MG63 (cell line): ENCODE measurements around the gene STPG2. TPM values are rescaled to one million over a fixed set of nuclear protein-coding genes. Genes with fewer than 3 reads are reported as not detected.
"Not testable (repeated sequence)": the region's sequence is repeated elsewhere in the genome, so short reads cannot be mapped to it uniquely, and the experiment has no call there.

Source experiments
- DNase-seq: peaks from one replicate; pipeline ENCODE4 v3.0.0-alpha.2; 2020
- H3K27me3 ChIP-seq: fragments of 250-450 bp; sonication (Bioruptor Pico); 2 replicates; pipeline ENCODE4 v1.5.1; 2020; ENCODE audit warnings: mild to moderate bottlenecking, moderate library complexity
- H3K36me3 ChIP-seq: fragments of 250-450 bp; sonication (Bioruptor Pico); 2 replicates; pipeline ENCODE4 v1.5.1; 2020; ENCODE audit warnings: mild to moderate bottlenecking, moderate library complexity
- H3K4me3 ChIP-seq: fragments of 250-450 bp; sonication (Bioruptor Pico); 2 replicates; pipeline ENCODE4 v1.5.1; 2020; ENCODE audit warnings: mild to moderate bottlenecking, moderate library complexity
- H3K9me3 ChIP-seq: fragments of 250-450 bp; sonication (Bioruptor Pico); 2 replicates; pipeline ENCODE4 v1.5.1; 2020; ENCODE audit warnings: mild to moderate bottlenecking, moderate library complexity
- total RNA-seq: library from RNA; depleted of rRNA; stranded (reverse); fragments of >200 nt; shearing (Covaris generic); gene quantifications from 2 replicates; pipeline ENCODE4 v1.2.3, GENCODE V29; 2014; ENCODE audit warnings: low replicate concordance

STPG2 gene
- total RNA-seq, 1 experiment from 2014 or later = not detected

DNA sequence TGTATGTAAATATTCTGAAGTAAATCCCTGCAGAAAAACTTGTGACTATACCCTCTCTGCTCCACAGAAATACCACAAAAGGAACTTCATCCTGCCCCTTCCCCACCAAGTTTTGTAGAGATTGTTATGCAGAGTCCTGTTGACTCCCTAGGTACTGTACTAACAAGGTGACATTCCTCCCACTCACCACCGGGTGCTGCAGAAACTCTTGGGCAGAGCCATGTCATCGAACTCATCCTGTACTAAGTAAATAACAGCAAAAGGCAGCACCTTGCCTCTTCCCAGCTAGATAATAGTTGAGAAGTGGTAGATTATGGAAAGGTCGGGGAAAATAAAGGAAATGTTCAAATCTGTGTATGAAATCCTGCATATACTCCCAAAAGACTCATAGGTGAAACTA, 233.3 kb downstream of the STPG2 start:
- Histone ChIP-seq H3K9me3 (no peaks in the 10 kb centered on the region), H3K4me3 (no peak overlapping the region), H3K36me3 (no peaks in the 10 kb centered on the region), H3K27me3 (no peaks in the 10 kb centered on the region)
- no peak for DNase-seq

GRCh38 chr4:97903436-97904189, 239.7 kb downstream of the STPG2 start:
- H3K4me3 ChIP-seq, H3K36me3 ChIP-seq, DNase-seq, H3K9me3 ChIP-seq, H3K27me3 ChIP-seq: not testable (repeated sequence)

DNA sequence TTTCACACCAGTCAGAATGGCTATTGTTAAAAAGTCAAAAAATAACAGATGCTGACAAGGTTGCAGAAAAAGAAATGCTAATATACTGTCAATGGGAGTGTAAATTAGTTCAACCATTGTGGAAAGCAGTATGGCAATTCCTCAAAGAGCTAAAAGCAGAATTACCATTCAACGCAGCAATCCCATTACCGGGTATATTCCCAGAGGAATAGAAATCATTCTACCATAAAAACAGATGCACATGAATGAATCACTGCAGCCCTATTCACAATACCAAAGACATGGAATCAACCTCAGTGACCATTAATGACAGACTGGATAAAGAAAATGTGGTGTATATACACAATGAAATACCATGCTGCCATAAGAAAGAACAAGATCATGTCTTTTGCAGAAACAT, 243.0 kb downstream of the STPG2 start:
- Histone ChIP-seq H3K27me3 (no peaks in the 10 kb centered on the region), H3K9me3 (no peaks in the 10 kb centered on the region), H3K4me3 (no peak overlapping the region), H3K36me3 (no peaks in the 10 kb centered on the region)
- DNase-seq = no peak

GRCh38 chr4:97892592-97893266, 250.5 kb downstream of the STPG2 start:
- H3K4me3 ChIP-seq = no peak overlapping the region
- H3K9me3 ChIP-seq = no peaks in the 10 kb centered on the region
- no peak for DNase-seq
- H3K27me3 ChIP-seq = no peaks in the 10 kb centered on the region
- no peaks in the 10 kb centered on the region for H3K36me3 ChIP-seq

GRCh38 chr4:97879942-97880341, 263.3 kb downstream of the STPG2 start:
- DNase-seq = no peak
- no peaks in the 10 kb centered on the region for H3K27me3 ChIP-seq
- H3K36me3 ChIP-seq = no peaks in the 10 kb centered on the region
- H3K4me3 ChIP-seq = no peak overlapping the region
- H3K9me3 ChIP-seq = no peaks in the 10 kb centered on the region

GRCh38 chr4:97868097-97868496, 275.2 kb downstream of the STPG2 start:
- Histone ChIP-seq H3K36me3 (no peaks in the 10 kb centered on the region), H3K9me3 (no peaks in the 10 kb centered on the region), H3K4me3 (no peak overlapping the region), H3K27me3 (no peaks in the 10 kb centered on the region)
- DNase-seq = no peak

GRCh38 chr4:97867557-97868091, 275.7 kb downstream of the STPG2 start:
- H3K9me3 ChIP-seq = no peaks in the 10 kb centered on the region
- no peaks in the 10 kb centered on the region for H3K27me3 ChIP-seq
- no peak overlapping the region for H3K4me3 ChIP-seq
- H3K36me3 ChIP-seq = no peaks in the 10 kb centered on the region
- DNase-seq = no peak

DNA sequence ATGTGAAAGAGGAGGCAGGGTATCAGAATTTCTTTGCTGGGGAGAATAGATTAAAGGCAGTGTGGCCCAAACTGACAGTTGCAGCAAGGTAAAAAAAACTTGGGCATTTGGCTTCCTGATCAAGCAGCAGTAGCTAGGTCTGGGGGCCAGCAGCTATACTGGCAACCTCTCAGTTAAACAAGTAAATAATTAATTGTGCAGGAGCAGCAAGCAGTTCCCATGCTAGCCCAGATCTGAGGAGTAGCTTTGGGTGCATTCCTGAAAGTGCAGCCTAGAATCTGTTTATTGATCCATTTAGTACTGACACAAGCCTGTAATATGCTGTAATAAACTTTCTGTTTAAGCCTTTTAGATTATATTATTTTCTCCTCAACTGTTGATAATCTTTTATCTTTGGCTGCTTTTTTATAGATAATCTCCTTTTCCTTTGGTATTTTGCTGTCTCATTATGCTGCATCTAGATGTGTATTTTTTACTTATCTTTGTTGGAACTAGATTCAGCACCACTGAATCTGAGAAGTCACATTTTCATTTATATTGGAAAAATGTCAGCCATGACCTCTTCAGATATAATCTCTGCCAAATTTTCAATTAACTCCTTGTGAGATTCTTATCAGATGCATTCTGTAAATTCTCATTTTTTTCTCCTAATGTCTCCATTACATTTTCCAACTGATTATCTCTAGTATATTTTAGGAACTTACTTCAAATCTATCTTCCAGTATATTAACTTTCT, 276.3 kb downstream of the STPG2 start:
- Histone ChIP-seq H3K36me3 (no peaks in the 10 kb centered on the region), H3K4me3 (no peak overlapping the region), H3K9me3 (no peaks in the 10 kb centered on the region), H3K27me3 (no peaks in the 10 kb centered on the region)
- no peak for DNase-seq

DNA sequence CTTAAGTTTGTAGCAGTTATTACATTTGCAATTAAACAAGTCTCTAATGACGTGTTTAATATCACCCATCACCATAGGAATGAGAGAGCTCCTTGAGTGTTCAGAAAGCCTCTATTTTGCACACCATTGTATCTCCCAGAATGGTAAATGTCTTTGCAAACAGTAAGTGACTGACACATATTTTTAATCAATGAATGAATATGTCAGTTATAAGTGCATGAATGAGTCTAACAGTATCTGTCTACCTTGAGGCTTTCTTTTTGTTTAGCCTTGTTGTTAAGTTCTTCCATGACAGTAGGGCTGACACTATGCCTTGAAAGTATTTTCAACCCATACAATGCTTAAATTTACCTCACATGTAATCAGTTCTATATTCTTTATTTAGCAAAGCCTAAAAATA, 292.2 kb downstream of the STPG2 start:
- Histone ChIP-seq H3K4me3 (no peak overlapping the region), H3K27me3 (no peaks in the 10 kb centered on the region), H3K9me3 (no peaks in the 10 kb centered on the region), H3K36me3 (no peaks in the 10 kb centered on the region)
- DNase-seq = no peak

DNA sequence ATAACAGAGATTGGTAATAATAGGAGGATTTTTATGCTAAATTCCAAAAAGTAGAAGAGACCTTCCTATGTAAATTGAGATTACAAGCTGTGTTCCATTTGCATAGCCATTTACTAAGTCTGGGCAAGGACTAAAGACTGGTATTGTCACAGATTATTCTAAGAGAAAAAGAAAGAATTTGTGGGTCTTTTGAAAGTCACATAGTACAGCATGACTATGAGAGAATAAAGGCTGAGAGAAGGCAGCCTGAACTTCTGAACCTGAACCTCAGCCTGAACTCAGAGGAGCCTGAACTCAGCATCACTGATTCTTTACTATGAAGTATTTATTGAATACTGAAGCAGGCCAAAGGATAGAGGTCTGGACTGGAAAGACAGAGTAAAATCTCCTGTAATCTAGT, 297.5 kb downstream of the STPG2 start:
- no peaks in the 10 kb centered on the region for H3K27me3 ChIP-seq
- no peaks in the 10 kb centered on the region for H3K36me3 ChIP-seq
- no peak overlapping the region for H3K4me3 ChIP-seq
- no peak for DNase-seq
- no peaks in the 10 kb centered on the region for H3K9me3 ChIP-seq

DNA sequence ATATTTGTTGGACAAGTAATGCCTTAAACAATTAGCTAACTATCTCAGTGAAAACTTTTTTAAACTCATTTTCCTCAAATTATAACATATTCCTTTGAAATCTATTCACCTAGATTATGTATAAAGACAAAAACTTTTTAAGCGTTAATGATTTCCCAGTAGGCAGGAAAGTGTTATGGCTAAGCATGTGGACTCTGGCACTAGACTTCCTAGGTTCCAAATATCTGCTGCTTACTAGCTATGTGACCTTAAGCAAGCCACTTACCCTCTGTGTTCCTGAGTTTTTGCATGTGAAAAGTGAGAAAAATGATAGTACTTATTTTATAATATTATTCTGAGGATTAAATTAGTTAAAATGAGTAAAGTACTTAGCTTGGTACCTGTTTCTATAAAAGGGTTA, 301.8 kb downstream of the STPG2 start:
- Histone ChIP-seq H3K36me3 (no peaks in the 10 kb centered on the region), H3K27me3 (no peaks in the 10 kb centered on the region), H3K4me3 (no peak overlapping the region), H3K9me3 (no peaks in the 10 kb centered on the region)
- no peak for DNase-seq

GRCh38 chr4:97836662-97837061, 306.6 kb downstream of the STPG2 start:
- Histone ChIP-seq H3K4me3 (no peak overlapping the region), H3K9me3 (no peaks in the 10 kb centered on the region), H3K27me3 (no peaks in the 10 kb centered on the region), H3K36me3 (no peaks in the 10 kb centered on the region)
- DNase-seq = no peak

DNA sequence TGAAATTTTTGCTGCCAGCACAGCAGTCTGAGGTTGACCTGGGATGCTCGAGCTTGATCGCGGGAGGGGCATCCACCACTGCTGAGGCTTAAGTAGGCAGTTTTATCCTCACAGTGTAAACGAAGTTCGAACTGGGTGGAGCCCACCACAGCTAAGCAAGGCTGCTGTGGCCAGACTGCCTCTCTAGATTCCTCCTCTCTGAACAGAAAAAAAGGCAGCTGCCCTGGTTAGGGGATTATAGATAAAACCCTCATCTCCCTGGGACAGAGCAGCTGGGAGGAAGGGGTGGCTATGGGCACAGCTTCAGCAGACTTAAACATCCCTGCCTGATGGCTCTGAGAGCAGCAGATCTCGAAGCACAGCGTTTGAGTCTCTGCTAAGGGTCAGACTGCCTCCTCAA, 314.6 kb downstream of the STPG2 start:
- DNase-seq = no peak
- Histone ChIP-seq H3K27me3 (no peaks in the 10 kb centered on the region), H3K36me3 (no peaks in the 10 kb centered on the region), H3K4me3 (no peak overlapping the region), H3K9me3 (no peaks in the 10 kb centered on the region)

GRCh38 chr4:97819294-97819693, 324.0 kb downstream of the STPG2 start:
- Histone ChIP-seq H3K9me3 (no peaks in the 10 kb centered on the region), H3K4me3 (no peak overlapping the region), H3K27me3 (no peaks in the 10 kb centered on the region), H3K36me3 (no peaks in the 10 kb centered on the region)
- no peak for DNase-seq

DNA sequence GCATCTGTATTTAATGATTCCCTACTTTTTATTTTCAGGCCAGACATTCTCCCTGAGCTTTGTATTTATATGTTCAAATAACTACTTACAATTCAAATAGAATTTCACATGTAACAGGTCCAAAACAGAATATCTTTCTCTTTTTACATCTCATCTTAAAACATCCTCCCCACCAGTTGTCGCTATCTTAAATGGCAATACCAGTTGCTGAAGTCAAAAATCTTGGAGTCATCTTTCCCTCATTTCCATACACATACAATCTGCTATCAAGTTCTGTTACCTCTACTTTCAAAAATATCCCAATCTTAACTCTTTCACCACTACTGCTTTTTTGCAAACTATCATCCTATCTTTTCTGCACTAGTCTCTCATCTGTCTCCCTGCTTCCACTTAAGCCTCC, 330.5 kb downstream of the STPG2 start:
- DNase-seq = no peak
- no peaks in the 10 kb centered on the region for H3K9me3 ChIP-seq
- no peak overlapping the region for H3K4me3 ChIP-seq

GRCh38 chr4:97786306-97786920, 356.9 kb downstream of the STPG2 start:
- Histone ChIP-seq H3K4me3 (no peak overlapping the region), H3K27me3 (no peaks in the 10 kb centered on the region), H3K9me3 (no peaks in the 10 kb centered on the region), H3K36me3 (no peaks in the 10 kb centered on the region)
- no peak for DNase-seq

More for the DNA sequence above, 330.5 kb downstream of the STPG2 start:
- Histone ChIP-seq H3K27me3 (no peaks in the 10 kb centered on the region), H3K36me3 (no peaks in the 10 kb centered on the region)

DNA sequence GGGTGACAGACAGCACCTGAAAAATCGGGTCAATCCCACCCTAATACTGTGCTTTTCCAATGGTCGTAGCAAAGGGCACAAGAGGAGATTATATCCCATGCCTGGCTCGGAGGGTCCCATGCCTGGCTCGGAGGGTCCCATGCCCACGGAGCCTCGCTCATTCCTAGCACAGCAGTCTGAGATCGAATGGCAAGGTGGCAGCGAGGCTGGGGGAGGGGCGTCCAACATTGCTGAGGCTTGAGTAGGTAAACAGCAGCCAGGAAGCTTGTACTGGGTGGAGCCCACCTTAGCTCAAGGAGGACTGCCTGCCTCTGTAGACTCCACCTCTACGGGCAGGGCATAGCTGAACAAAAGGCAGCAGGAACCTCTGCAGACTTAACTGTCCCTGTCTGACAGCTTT, 365.1 kb downstream of the STPG2 start:
- no peaks in the 10 kb centered on the region for H3K27me3 ChIP-seq
- H3K4me3 ChIP-seq = no peak overlapping the region
- no peaks in the 10 kb centered on the region for H3K9me3 ChIP-seq
- H3K36me3 ChIP-seq = no peaks in the 10 kb centered on the region
- no peak for DNase-seq
